Measurements from ENCODE around the gene ETHE1. TPM values are rescaled to one million over a fixed set of nuclear protein-coding genes. Genes with fewer than 3 reads are reported as not detected.

The ETHE1 gene
- total RNA-seq, 2 experiments from 2014 or later = 1.7 to 6.4 TPM

DNA sequence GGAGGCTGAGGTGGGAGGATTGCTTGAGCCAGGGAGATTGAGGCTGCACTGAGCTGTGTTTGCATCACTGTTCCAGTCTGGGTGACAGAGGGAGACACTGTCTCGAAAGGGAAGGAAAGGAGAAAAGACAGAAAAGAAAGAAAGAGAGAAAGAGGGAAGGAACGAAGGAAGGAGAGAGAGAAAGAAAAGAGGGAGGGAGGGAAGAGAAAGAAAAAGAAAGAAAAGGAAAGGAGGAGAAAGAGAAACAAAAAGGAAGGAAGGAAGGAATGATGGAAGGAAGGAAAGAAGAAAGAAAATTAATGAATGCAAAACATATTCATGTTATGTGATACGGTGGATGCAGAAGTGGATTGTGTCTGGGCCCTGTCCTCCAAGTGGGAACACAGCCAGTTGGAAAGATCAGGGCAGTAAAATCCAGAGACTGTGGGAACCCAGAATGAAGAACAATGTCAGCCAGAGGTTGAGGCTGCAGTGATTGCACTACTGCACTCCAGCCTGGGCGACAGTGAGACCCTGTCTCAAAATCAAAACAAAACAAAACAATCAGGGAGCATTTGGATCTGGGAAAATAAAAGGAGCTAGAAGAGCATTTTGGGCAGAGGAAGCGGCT lies 28.7 kb downstream of the ETHE1 start:
- ChIA-PET POLR2A (no interaction called here), CTCF (ENCODE audit: unreplicated experiment) (no interaction called here)
- intact Hi-C loops (cut with micrococcal nuclease; ENCODE audit: unreplicated experiment) = no loop called here
- no peak overlapping the region for H3K27ac ChIP-seq (ENCODE audit: low read depth, low read length, poor library complexity, severe bottlenecking)
- no peaks in the 10 kb centered on the region for H3K79me2 ChIP-seq (ENCODE audit: insufficient read depth, low read depth, low read length)
- no peaks in the 10 kb centered on the region for H4K20me1 ChIP-seq (ENCODE audit: insufficient read depth, low read length)
- H2AFZ ChIP-seq (ENCODE audit: low read length) = no peak overlapping the region
- no peak for TF ChIP-seq EZH2phosphoT487 (IDR thresholded peaks at IDR 0.05; ENCODE audit: borderline replicate concordance, low read depth, low read length)
- TF ChIP-seq, protein P1, sequence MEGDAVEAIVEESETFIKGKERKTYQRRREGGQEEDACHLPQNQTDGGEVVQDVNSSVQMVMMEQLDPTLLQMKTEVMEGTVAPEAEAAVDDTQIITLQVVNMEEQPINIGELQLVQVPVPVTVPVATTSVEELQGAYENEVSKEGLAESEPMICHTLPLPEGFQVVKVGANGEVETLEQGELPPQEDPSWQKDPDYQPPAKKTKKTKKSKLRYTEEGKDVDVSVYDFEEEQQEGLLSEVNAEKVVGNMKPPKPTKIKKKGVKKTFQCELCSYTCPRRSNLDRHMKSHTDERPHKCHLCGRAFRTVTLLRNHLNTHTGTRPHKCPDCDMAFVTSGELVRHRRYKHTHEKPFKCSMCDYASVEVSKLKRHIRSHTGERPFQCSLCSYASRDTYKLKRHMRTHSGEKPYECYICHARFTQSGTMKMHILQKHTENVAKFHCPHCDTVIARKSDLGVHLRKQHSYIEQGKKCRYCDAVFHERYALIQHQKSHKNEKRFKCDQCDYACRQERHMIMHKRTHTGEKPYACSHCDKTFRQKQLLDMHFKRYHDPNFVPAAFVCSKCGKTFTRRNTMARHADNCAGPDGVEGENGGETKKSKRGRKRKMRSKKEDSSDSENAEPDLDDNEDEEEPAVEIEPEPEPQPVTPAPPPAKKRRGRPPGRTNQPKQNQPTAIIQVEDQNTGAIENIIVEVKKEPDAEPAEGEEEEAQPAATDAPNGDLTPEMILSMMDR (conservative IDR thresholded peaks at IDR 0.05; ENCODE audit: low read length) = no peak
- H3K4me1 ChIP-seq (ENCODE audit: insufficient read depth, low read length, poor library complexity, severe bottlenecking) = peaks cover 3% of the 10 kb centered on the region
- H3K9me3 ChIP-seq (ENCODE audit: low read length) = no peaks in the 10 kb centered on the region
- DNase-seq (ENCODE audit: low spot score) = no peak
- no peak overlapping the region for H3K4me2 ChIP-seq (ENCODE audit: low read length)
- no TSS peak for BruUV-seq (replicated peaks)
- H3K4me3 ChIP-seq (ENCODE audit: low read depth, low read length, poor library complexity, severe bottlenecking) = no peak overlapping the region
- H3K9me2 ChIP-seq (ENCODE audit: insufficient read depth, low read length) = no peaks in the 10 kb centered on the region
- H3K36me3 ChIP-seq (ENCODE audit: insufficient read depth, low read length) = no peaks in the 10 kb centered on the region

DNA sequence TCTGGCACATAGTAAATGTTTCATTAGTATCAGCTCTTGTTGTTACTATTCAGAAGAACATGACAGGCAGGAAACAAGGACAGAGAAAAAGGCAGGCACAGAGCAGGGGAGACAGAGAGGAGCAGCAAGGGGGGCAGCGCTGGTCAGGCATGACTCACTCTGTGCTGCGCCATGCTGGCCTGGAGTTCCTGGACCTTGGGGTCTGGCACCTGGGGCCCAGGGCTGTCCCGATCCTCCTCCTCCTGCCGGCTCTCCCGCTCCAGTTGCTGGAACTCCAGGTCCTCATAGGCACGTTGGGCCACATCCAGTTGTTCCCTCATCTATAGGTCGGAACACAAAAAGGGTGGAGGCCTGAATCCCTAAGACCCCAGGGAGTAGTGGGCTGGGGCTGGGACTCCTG lies 30.0 kb downstream of the ETHE1 start:
- Histone ChIP-seq H4K20me1 (ENCODE audit: insufficient read depth, low read length) (no peaks in the 10 kb centered on the region), H3K79me2 (ENCODE audit: insufficient read depth, low read depth, low read length) (no peaks in the 10 kb centered on the region), H3K4me3 (ENCODE audit: low read depth, low read length, poor library complexity, severe bottlenecking) (no peak overlapping the region), H3K9me3 (ENCODE audit: low read length) (no peaks in the 10 kb centered on the region), H2AFZ (ENCODE audit: low read length) (no peak overlapping the region), H3K4me1 (ENCODE audit: insufficient read depth, low read length, poor library complexity, severe bottlenecking) (no peaks in the 10 kb centered on the region), H3K9me2 (ENCODE audit: insufficient read depth, low read length) (no peaks in the 10 kb centered on the region), H3K4me2 (ENCODE audit: low read length) (no peak overlapping the region), H3K36me3 (ENCODE audit: insufficient read depth, low read length) (no peaks in the 10 kb centered on the region), H3K27ac (ENCODE audit: low read depth, low read length, poor library complexity, severe bottlenecking) (no peak overlapping the region)
- POLR2A ChIA-PET = no interaction called here
- CTCF ChIA-PET (ENCODE audit: unreplicated experiment) = no interaction called here
- intact Hi-C loops (cut with micrococcal nuclease; ENCODE audit: unreplicated experiment) = no loop called here
- no peak for DNase-seq (ENCODE audit: low spot score)
- BruUV-seq (replicated peaks) = no TSS peak
- TF ChIP-seq EZH2phosphoT487 (IDR thresholded peaks at IDR 0.05; ENCODE audit: borderline replicate concordance, low read depth, low read length) = no peak
- TF ChIP-seq, protein P1 (conservative IDR thresholded peaks at IDR 0.05; ENCODE audit: low read length) = no peak

DNA sequence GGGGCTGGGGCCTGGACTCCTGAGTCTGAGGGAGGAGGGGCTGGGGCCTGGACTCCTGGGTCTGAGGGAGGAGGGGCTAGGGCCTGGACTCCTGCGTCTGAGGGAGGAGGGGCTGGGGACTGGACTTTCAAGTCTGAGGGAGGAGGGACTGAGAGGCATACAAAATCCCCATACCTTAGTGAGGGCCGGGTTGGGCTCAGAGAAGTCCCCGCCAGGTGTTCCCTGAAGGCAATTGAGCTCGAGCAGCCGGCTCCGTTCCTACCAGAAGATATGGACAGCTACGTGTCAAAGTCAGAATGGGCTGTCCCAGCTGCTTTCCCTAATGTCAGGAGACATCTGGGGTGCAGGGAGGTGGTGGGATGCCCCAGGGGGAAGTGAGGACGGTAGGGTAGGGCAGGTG lies 31.9 kb downstream of the ETHE1 start:
- H3K36me3 ChIP-seq (ENCODE audit: insufficient read depth, low read length) = no peaks in the 10 kb centered on the region
- ChIA-PET CTCF (ENCODE audit: unreplicated experiment) (no interaction called here), POLR2A (interaction anchor here (0.9 kb wide), 1 partner anchor 356 kb away, joined by 4 read pairs; no protein-coding TSS in a partner anchor)
- no peaks in the 10 kb centered on the region for H4K20me1 ChIP-seq (ENCODE audit: insufficient read depth, low read length)
- H3K9me2 ChIP-seq (ENCODE audit: insufficient read depth, low read length) = no peaks in the 10 kb centered on the region
- no peaks in the 10 kb centered on the region for H3K9me3 ChIP-seq (ENCODE audit: low read length)
- TF ChIP-seq, protein P1 (conservative IDR thresholded peaks at IDR 0.05; ENCODE audit: low read length) = no peak
- TF ChIP-seq EZH2phosphoT487 (IDR thresholded peaks at IDR 0.05; ENCODE audit: borderline replicate concordance, low read depth, low read length) = no peak
- intact Hi-C loops (cut with micrococcal nuclease; ENCODE audit: unreplicated experiment) = no loop called here
- no peaks in the 10 kb centered on the region for H3K79me2 ChIP-seq (ENCODE audit: insufficient read depth, low read depth, low read length)
- no peak overlapping the region for H3K27ac ChIP-seq (ENCODE audit: low read depth, low read length, poor library complexity, severe bottlenecking)
- no peak overlapping the region for H2AFZ ChIP-seq (ENCODE audit: low read length)
- no peak for DNase-seq (ENCODE audit: low spot score)
- no peak overlapping the region for H3K4me2 ChIP-seq (ENCODE audit: low read length)
- BruUV-seq (replicated peaks) = no TSS peak
- H3K4me1 ChIP-seq (ENCODE audit: insufficient read depth, low read length, poor library complexity, severe bottlenecking) = no peaks in the 10 kb centered on the region
- H3K4me3 ChIP-seq (ENCODE audit: low read depth, low read length, poor library complexity, severe bottlenecking) = no peak overlapping the region

Data from OCI-LY7 (cell line).